ENCODE data around the gene SLC24A3. TPM values are rescaled to one million over a fixed set of nuclear protein-coding genes. Genes with fewer than 3 reads are reported as not detected.

The SLC24A3 gene
- total and polyA plus RNA-seq, 9 donors = 4.8 to 40.5 (median 18.6) TPM

- H3K27ac ChIP-seq = no peak overlapping the region
- H3K4me1 ChIP-seq (ENCODE audit: insufficient read depth) = peaks cover 5% of the 10 kb centered on the region
- 83 to 90% (median 87%) methylated on average over 4 of the region's 4 CpGs for WGBS, 3 donors
- no peaks in the 10 kb centered on the region for H3K27me3 ChIP-seq
- no peaks in the 10 kb centered on the region for H3K36me3 ChIP-seq
- DNase-seq = no peak
- H3K4me3 ChIP-seq = no peak overlapping the region
- intact Hi-C loops (cut with DNase I) = no loop called here
- TF ChIP-seq EP300 (IDR thresholded peaks at IDR 0.05) (no peak), POLR2A (IDR thresholded peaks at IDR 0.05) (no peak), CTCF (IDR thresholded peaks at IDR 0.05) (no peak)
- H3K9me3 ChIP-seq = no peaks in the 10 kb centered on the region
Measured at GRCh38 chr20:19594896-19595295, 382.5 kb downstream of the SLC24A3 start.

DNA sequence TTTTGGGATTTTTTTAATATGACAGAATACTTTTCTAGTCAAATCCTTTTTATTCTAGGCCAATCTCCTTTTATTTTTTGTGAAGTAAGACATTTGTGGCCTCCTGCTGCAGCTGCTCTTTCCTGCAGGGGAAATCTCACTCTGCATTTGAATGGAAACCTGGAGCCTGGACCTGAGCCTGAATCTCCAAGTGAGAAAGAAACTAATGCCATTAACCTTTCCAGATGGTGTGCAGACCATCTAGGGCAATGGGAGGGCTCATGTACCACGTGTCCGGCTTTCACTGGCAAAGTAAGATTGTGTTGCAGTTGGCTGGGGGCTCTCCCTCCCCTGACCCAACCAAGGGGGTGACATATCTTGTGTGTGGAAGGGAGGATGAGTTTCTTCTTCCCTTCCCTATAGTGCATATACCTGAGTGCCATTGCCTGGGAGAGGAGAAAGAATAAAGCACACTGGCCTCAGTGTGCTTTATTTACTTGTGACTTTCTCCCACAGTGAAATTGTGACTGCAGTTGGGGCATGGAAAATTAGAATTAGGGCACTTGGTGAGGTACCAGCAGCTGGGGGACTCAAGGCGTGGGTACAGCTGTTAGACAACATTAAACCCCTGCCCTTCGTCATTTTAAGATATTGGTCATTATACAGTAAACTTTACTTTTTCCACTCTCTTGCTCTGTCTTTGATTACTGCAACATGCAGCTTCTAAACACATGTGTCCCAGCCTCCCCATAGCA is 385.8 kb downstream of the SLC24A3 start:
- no peak for DNase-seq
- no peaks in the 10 kb centered on the region for H3K27me3 ChIP-seq
- no peak overlapping the region for H3K4me3 ChIP-seq
- H3K36me3 ChIP-seq = no peaks in the 10 kb centered on the region
- intact Hi-C loops (cut with DNase I) = no loop called here
- no peaks in the 10 kb centered on the region for H3K4me1 ChIP-seq (ENCODE audit: insufficient read depth)
- no peaks in the 10 kb centered on the region for H3K9me3 ChIP-seq
- no peak for TF ChIP-seq POLR2A (IDR thresholded peaks at IDR 0.05)
- no peak for TF ChIP-seq EP300 (IDR thresholded peaks at IDR 0.05)
- TF ChIP-seq CTCF (IDR thresholded peaks at IDR 0.05) = no peak
- H3K27ac ChIP-seq = no peak overlapping the region
- WGBS, 3 donors = 74 to 85% (median 77%) methylated on average over 4 of the region's 4 CpGs

DNA sequence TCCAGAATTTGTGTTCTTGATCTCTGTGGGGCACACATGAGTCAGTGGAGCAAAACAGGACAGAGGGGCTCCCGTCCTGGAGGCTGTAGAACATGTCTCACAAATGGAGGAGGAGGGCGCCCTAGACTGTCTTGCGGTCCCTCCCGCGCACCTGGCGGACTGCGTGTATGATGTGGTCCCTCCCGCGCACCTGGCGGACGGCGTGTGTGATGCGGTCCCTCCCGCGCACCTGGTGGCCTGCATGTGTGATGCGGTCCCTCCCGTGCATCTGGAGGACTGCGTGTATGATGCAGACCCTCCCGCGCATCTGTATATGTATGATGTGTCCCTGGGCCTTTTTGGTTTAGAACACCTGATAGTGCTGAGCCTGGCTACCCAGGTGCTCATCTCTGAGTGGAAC is 386.8 kb downstream of the SLC24A3 start:
- DNase-seq = no peak
- Histone ChIP-seq H3K4me1 (ENCODE audit: insufficient read depth) (no peaks in the 10 kb centered on the region), H3K9me3 (no peaks in the 10 kb centered on the region), H3K27me3 (no peaks in the 10 kb centered on the region), H3K4me3 (no peak overlapping the region), H3K27ac (no peak overlapping the region), H3K36me3 (no peaks in the 10 kb centered on the region)
- TF ChIP-seq EP300 (IDR thresholded peaks at IDR 0.05) (no peak), POLR2A (IDR thresholded peaks at IDR 0.05) (no peak), CTCF (IDR thresholded peaks at IDR 0.05) (no peak)
- 96 to 98% (median 97%) methylated on average over 20 of the region's 20 CpGs for WGBS, 3 donors
- intact Hi-C loops (cut with DNase I) = no loop called here

- H3K9me3 ChIP-seq = no peaks in the 10 kb centered on the region
- WGBS, 3 donors = 76 to 89% (median 88%) methylated on average over 7 of the region's 7 CpGs
- H3K27me3 ChIP-seq = no peaks in the 10 kb centered on the region
- no peaks in the 10 kb centered on the region for H3K36me3 ChIP-seq
- TF ChIP-seq POLR2A (IDR thresholded peaks at IDR 0.05) = no peak
- TF ChIP-seq EP300 (IDR thresholded peaks at IDR 0.05) = no peak
- no peak for TF ChIP-seq CTCF (IDR thresholded peaks at IDR 0.05)
- no peak for DNase-seq
- H3K27ac ChIP-seq = no peak overlapping the region
- no peaks in the 10 kb centered on the region for H3K4me1 ChIP-seq (ENCODE audit: insufficient read depth)
- no peak overlapping the region for H3K4me3 ChIP-seq
- intact Hi-C loops (cut with DNase I) = no loop called here
Measured at GRCh38 chr20:19600042-19600441, 387.6 kb downstream of the SLC24A3 start.
